Effector memory CD4-positive, alpha-beta T cell (primary cell): ENCODE measurements around the gene AP3B1.
A peak's percentile ranks its signal among the peaks of the same experiment; 100 is the strongest.

Source experiments
- DNase-seq, 3 donors: peaks; one replicate each; pipeline ENCODE4 v3.0.0-alpha.2; 2020
- H3K27ac ChIP-seq: 2 replicates; pipeline ENCODE4 v1.7.0; 2013; ENCODE audit warnings: mild to moderate bottlenecking, low read length, moderate library complexity; ENCODE audit not compliant: insufficient read depth, poor library complexity, severe bottlenecking
- H3K27me3 ChIP-seq: replicated peaks from 2 replicates; pipeline ENCODE4 v1.7.0; 2013; ENCODE audit warnings: mild to moderate bottlenecking, low read length; ENCODE audit not compliant: insufficient read depth, control insufficient read depth, poor library complexity, severe bottlenecking
- H3K36me3 ChIP-seq: 2 replicates; pipeline ENCODE4 v1.7.0; 2013; ENCODE audit warnings: mild to moderate bottlenecking, low read length, moderate library complexity; ENCODE audit not compliant: control insufficient read depth, insufficient read depth
- H3K4me1 ChIP-seq: 2 replicates; pipeline ENCODE4 v1.7.0; 2013; ENCODE audit warnings: low read length, mild to moderate bottlenecking; ENCODE audit not compliant: control insufficient read depth, insufficient read depth, poor library complexity, severe bottlenecking
- H3K4me3 ChIP-seq: 2 replicates; pipeline ENCODE4 v1.7.0; 2013; ENCODE audit warnings: low read length, low read depth, mild to moderate bottlenecking; ENCODE audit not compliant: insufficient read depth, poor library complexity, severe bottlenecking
- H3K9me3 ChIP-seq: 2 replicates; pipeline ENCODE4 v1.7.0; 2013; ENCODE audit warnings: mild to moderate bottlenecking, low read length, moderate library complexity; ENCODE audit not compliant: control insufficient read depth

AP3B1 gene

DNA sequence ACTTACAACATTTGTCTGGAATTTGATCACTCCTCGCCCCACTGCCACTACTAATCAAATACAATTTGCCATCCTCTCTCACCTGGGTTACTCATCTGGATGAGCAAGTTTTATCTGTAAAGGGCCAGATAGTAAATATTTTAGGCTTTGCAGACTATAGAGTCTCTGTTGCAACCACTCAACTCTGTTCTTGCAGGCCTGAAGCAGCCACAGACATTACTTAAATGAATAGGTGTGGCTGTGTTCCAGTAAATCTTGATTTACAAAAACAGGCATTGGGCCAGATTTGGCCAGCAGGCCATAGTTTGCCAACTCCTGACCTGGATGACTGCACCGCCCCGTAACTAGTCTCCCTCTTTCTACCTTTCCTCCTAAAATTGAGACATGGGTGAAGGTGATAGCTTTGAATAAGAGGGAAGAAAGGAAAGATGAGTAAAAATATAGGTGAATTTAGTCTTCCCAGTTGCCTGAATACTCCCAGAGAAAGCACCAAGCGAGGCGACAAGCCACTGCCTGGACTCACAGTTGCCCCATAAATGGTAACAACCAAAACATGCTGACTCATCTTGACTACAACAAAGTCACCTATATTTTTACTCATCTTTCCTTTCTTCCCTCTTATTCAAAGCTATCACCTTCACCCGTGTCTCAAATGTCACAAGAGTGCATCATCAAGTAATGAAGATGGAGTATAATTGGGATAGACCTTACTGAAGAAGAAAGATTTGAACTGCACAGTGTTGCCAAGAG is 33.4 kb upstream of the AP3B1 start:
- Histone ChIP-seq H3K27ac (no peak overlapping the region), H3K9me3 (no peaks in the 10 kb centered on the region), H3K4me1 (no peaks in the 10 kb centered on the region), H3K4me3 (no peak overlapping the region), H3K36me3 (no peaks in the 10 kb centered on the region), H3K27me3 (no peaks in the 10 kb centered on the region)
- DNase-seq: no peak

DNA sequence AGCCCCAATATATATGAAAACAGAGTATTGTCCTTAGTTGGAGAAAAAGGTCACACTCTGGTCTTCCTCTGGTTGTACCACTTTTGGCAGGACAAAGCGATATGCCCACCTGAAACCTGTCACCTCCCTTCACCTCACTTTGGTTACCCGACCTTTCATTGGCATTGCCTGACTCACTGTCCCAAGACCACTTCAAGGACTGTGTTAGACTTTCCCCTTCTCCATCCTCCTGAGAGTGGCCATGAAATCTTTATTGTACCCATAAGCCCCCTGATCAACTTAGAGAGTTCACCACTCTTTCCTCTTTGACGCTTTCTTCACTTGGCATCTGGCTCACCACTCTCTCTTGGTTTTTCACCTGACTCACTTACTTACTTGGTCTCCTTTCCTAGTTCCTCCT is 32.4 kb upstream of the AP3B1 start:
- Histone ChIP-seq H3K9me3 (no peaks in the 10 kb centered on the region), H3K27ac (no peak overlapping the region), H3K27me3 (no peaks in the 10 kb centered on the region), H3K4me3 (no peak overlapping the region), H3K4me1 (no peaks in the 10 kb centered on the region), H3K36me3 (no peaks in the 10 kb centered on the region)
- no peak for DNase-seq

DNA sequence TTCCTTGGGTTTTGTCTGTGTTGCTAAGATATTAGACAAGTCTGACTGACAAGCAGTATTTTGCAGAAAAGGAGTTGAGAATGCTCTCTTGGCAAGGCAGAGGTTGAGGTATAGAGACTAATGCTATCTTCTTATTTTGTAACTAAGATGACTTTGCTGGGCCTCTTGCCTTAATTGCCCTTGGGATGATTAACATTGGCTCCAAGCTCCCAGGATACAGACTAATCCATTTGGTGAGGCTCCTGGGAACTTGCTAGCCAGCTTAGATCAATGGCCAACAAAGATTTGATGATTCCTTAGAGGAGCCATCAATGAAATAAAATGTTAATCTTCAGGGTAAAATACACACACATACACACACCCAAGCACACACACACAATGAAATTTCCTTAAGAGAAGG is 28.7 kb upstream of the AP3B1 start:
- DNase-seq: no peak
- Histone ChIP-seq H3K4me1 (no peaks in the 10 kb centered on the region), H3K27ac (no peak overlapping the region), H3K4me3 (no peak overlapping the region), H3K36me3 (no peaks in the 10 kb centered on the region), H3K27me3 (no peaks in the 10 kb centered on the region), H3K9me3 (no peaks in the 10 kb centered on the region)

DNA sequence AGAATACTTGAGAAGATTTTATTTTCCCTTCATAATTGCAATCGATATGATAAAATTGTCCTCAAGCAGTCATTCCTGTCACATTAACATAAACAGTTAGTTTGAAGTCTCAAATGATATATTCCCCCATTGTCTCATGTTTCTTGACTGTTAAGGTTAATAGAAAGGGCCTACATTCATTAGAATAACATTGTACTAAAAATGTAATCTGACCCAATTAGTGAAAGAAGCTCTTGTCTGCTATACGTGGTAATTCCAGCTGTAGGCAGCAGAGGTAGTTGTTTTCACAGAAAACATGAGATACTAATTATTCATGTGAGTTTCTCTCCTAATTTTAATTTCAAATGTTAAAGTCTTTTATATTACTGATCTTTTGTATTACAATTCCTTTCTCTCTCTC is 25.9 kb upstream of the AP3B1 start:
- H3K36me3 ChIP-seq: no peaks in the 10 kb centered on the region
- no peak for DNase-seq
- H3K4me3 ChIP-seq: no peak overlapping the region
- no peaks in the 10 kb centered on the region for H3K27me3 ChIP-seq
- H3K27ac ChIP-seq: no peak overlapping the region
- no peaks in the 10 kb centered on the region for H3K4me1 ChIP-seq
- no peaks in the 10 kb centered on the region for H3K9me3 ChIP-seq

DNA sequence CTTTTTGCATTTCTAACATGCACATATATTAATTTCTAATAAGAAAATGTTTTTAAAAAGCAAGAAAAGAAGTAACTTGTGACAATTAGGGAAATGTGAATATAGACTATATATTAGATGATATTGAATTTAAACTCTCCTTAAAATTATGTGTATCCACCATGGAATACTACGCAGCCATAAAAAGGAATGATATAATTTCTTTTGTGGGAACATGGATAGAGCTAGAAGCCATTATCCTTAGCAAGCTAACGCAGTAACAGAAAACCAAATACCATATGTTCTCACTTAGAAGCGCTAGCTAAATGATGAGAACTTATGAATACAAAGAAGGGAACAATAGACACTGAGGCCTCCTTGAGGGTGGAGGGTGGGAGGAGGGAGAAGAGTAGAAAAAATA is 23.8 kb upstream of the AP3B1 start:
- H3K4me3 ChIP-seq: no peak overlapping the region
- no peaks in the 10 kb centered on the region for H3K9me3 ChIP-seq
- DNase-seq: no peak
- H3K4me1 ChIP-seq: no peaks in the 10 kb centered on the region
- no peaks in the 10 kb centered on the region for H3K27me3 ChIP-seq
- H3K36me3 ChIP-seq: no peaks in the 10 kb centered on the region
- H3K27ac ChIP-seq: no peak overlapping the region

DNA sequence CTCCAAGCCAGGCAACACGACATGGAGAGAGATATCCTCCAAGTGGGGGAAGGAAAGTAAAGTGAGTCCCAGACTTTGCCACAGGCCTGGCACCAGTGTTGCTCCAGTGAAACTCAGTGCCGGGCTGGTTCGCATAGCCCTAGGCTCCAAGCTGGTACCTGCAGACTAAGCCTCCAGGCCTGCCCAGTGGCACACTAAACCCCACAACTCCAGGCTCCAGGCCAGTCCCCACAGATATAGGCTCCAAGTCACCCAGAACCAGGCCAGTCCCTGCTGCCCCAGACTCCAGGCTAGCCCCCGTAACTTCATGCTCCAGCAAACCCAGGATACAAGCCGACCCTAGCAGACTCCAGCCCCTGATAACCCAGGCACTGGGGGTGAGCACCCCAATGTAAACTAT is 23.0 kb upstream of the AP3B1 start:
- H3K36me3 ChIP-seq: no peaks in the 10 kb centered on the region
- no peak overlapping the region for H3K4me3 ChIP-seq
- DNase-seq: no peak
- H3K27me3 ChIP-seq: no peaks in the 10 kb centered on the region
- no peaks in the 10 kb centered on the region for H3K4me1 ChIP-seq
- H3K9me3 ChIP-seq: no peaks in the 10 kb centered on the region
- H3K27ac ChIP-seq: no peak overlapping the region

DNA sequence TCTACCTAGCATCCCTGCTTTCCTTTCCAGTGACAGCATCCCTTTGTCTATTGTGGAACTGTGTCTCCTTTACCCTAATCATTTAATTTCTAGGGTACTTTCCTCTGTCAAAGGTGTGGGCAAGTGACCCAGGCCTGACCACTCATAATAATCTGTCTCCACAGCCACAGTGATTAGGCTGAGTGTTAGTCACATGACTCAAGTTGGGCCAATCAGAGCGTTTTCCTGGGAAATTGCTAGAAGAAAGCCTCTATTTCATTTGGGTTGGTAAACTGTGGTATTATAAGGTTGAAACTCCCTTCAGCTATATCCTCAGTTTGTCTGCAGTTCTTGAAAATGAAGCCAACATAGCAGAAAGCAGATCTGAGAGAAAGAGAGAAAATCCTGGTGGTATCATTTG is 14.2 kb upstream of the AP3B1 start:
- Histone ChIP-seq H3K9me3 (no peaks in the 10 kb centered on the region), H3K4me3 (no peak overlapping the region), H3K27ac (no peak overlapping the region), H3K27me3 (no peaks in the 10 kb centered on the region), H3K36me3 (no peaks in the 10 kb centered on the region), H3K4me1 (no peaks in the 10 kb centered on the region)
- no peak for DNase-seq

DNA sequence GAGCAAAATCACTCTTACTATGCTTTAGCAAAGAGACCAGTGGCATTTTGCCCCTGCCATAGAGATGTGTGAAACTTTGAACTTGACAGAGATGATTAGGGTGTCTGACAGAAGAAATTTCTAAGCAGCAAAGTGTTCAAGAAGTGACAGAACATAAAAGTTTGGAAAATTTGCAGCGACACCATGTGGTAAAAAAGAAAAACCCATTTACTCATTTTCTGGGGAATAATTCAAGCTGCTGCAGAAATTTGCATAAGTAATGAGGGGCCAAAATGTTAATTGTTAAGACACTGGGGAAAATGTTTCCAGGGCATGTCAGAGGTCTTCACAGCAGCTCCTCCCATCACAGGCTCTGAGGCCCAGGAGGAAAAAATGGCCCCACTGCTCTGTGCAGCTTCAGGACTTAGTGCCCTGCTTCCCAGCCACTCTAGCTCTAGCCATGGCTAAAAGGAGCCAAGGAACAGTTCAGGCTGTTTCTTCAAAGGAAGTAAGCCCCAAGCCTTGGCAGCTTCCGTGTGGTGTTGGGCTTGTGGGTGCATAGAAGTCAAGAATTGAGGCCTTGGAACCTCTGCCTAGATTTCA is 6.1 kb upstream of the AP3B1 start:
- H3K27ac ChIP-seq: no peak overlapping the region
- no peaks in the 10 kb centered on the region for H3K27me3 ChIP-seq
- H3K4me1 ChIP-seq: no peaks in the 10 kb centered on the region
- H3K36me3 ChIP-seq: no peaks in the 10 kb centered on the region
- H3K9me3 ChIP-seq: no peaks in the 10 kb centered on the region
- no peak for DNase-seq
- H3K4me3 ChIP-seq: no peak overlapping the region

DNA sequence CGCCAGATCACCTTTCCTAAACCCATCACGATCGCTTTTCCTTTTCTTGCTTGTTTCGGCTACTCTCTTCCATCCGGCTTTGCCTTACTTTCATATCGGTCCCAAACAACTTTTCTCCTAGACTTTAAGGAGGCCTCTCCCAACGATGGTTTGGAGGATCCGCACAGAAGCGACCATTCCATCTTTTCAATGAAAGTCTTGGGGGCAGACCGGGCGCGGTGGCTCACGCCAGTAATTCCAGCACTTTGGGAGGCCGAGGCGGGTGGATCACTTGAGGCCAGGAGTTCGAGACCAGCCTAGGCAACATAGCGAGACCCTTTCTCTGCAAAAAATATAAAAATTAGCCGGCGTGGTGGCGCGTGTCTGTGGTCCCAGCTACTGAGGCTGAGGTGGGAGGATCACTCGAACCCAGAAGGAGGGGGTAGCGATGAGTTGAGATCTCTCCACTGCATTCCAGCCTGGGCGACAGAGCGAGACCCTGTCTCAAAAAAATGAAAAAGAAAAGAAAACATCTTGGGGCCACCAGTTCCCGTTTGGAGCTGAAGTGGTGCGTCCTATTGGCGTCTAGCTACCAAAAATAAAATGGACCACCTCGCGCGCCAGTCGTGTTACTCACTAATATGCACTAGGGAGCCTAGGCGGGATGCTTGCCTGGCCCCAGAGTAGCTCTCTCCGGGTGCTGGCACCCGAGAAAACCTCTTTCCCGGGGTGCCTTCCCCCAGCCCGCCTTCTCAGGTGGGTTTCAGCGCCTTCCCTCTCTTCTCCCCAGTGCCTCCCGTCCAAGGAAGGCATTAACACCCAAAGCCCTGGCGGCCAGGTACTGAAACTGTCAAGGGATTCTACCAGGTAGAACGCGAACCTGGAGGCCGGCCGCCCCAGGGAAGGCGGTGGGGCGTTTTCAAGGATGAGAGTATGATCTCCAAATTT is 800 bp upstream of the AP3B1 start:
- Histone ChIP-seq H3K27me3 (no peaks in the 10 kb centered on the region), H3K9me3 (no peaks in the 10 kb centered on the region), H3K27ac (peak overlapping the region; percentile 81), H3K4me1 (peaks cover 5% of the 10 kb centered on the region), H3K36me3 (no peaks in the 10 kb centered on the region), H3K4me3 (peak overlapping the region; percentile 87)
- DNase-seq: peak; percentile 30 to 56 (median 44)

DNA sequence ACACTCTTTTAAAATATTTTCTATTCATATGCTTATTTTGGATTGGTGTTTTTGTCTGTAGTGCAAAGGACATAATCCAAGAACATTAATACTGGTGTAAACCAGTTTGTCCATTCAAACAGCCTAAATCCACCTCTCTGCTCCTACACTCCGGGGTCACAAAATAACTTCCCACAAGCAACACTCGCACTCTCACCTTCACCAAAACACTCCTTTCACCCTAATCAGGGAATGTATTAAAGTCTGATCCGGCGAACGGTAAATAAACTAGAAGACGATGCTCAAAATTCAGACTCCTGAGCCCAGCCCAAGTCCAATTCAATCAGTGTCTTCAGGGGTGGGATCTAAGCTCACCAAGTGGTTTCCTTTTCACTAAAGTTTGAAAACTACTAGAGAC is 649 bp downstream of the AP3B1 start:
- Histone ChIP-seq H3K27me3 (no peaks in the 10 kb centered on the region), H3K9me3 (no peaks in the 10 kb centered on the region), H3K27ac (peak overlapping the region; percentile 81), H3K4me3 (peak overlapping the region; percentile 87), H3K4me1 (peaks cover 5% of the 10 kb centered on the region), H3K36me3 (no peaks in the 10 kb centered on the region)
- no peak for DNase-seq
